Upper lobe of right lung (tissue), 1 donor: ENCODE measurements around the gene CABP2. TPM values are rescaled to one million over a fixed set of nuclear protein-coding genes. Genes with fewer than 3 reads are reported as not detected.
"Not testable (repeated sequence)": the region's sequence is repeated elsewhere in the genome, so short reads cannot be mapped to it uniquely, and the experiment has no call there.

Experiments
- ATAC-seq: fragments of 200-7000 bp; cut with Tn5 transposase; one replicate; pipeline ENCODE4 v1.9.1; 2020; ENCODE audit warnings: mild to moderate bottlenecking, moderate library complexity
- DNase-seq: peaks from one replicate; pipeline ENCODE4 v3.0.0-alpha.2; 2020
- H3K27ac ChIP-seq: fragments of 200-600 bp; one replicate; pipeline ENCODE4 v1.8.0; 2022
- H3K27me3 ChIP-seq: fragments of 200-600 bp; one replicate; pipeline ENCODE4 v1.8.0; 2022; ENCODE audit warnings: mild to moderate bottlenecking
- H3K36me3 ChIP-seq: fragments of 200-600 bp; one replicate; pipeline ENCODE4 v1.8.0; 2022
- H3K4me1 ChIP-seq: fragments of 200-600 bp; one replicate; pipeline ENCODE4 v1.8.0; 2022
- H3K4me3 ChIP-seq: fragments of 200-600 bp; one replicate; pipeline ENCODE4 v1.8.0; 2022; ENCODE audit warnings: mild to moderate bottlenecking
- H3K9me3 ChIP-seq: fragments of 200-600 bp; one replicate; pipeline ENCODE4 v1.8.0; 2022
- intact Hi-C: fragments of 100-400 bp; cut with DNase I; formaldehyde crosslinking; loops from one replicate; pipeline ENCODE4 v1.11.0; 2022
- total RNA-seq: library from RNA; stranded (reverse); fragmentation: NEBNext Ultra II Directional; extraction: Animal tissue kit (Norgen Biotek cat#: 25700); gene quantifications from one replicate; pipeline ENCODE4 v1.2.1, GENCODE V29; 2021
- TF ChIP-seq, protein P1 (sequence below): fragments of 200-600 bp; IDR thresholded peaks from one replicate; pipeline ENCODE4 v1.8.0; 2022; ENCODE audit warnings: antibody characterized with exemption
- donor health status: DM: no; HTN: yes; CAD: no; lungs with severe emphysema.

CABP2 gene
- total RNA-seq, 1 donor from 2014 or later = not detected

DNA sequence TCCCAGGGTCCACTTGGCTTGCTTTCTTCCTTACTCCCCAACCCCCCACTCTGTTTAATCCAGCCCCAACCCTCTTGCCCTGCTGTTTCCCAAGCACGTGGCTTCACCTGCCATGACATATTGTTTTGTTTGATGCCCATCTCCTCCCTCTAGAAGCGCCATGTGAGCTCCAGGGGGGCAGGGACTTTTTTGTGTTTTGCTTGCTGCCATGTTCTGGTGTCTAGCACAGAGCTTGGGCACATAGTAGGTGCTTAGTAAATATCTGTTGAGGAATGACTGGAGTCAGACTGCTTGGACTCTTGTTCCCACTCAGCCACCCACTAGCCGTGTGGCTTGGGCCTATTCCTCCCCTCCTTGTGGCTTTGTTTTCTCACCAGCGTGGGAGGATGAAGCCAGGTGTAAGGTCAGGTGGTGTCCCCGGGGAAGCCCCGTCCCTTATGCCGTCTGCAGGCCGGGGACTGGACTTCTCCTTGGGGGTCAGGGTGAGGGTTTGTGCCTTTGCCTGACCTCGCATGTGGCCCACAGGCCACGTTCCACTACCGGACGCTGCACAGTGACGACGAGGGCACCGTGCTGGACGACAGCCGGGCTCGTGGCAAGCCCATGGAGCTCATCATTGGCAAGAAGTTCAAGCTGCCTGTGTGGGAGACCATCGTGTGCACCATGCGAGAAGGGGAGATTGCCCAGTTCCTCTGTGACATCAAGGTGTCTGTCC lies 36.6 kb downstream of the CABP2 start:
- H3K27ac ChIP-seq = no peak overlapping the region
- TF ChIP-seq, protein P1, sequence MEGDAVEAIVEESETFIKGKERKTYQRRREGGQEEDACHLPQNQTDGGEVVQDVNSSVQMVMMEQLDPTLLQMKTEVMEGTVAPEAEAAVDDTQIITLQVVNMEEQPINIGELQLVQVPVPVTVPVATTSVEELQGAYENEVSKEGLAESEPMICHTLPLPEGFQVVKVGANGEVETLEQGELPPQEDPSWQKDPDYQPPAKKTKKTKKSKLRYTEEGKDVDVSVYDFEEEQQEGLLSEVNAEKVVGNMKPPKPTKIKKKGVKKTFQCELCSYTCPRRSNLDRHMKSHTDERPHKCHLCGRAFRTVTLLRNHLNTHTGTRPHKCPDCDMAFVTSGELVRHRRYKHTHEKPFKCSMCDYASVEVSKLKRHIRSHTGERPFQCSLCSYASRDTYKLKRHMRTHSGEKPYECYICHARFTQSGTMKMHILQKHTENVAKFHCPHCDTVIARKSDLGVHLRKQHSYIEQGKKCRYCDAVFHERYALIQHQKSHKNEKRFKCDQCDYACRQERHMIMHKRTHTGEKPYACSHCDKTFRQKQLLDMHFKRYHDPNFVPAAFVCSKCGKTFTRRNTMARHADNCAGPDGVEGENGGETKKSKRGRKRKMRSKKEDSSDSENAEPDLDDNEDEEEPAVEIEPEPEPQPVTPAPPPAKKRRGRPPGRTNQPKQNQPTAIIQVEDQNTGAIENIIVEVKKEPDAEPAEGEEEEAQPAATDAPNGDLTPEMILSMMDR = no peak

DNA sequence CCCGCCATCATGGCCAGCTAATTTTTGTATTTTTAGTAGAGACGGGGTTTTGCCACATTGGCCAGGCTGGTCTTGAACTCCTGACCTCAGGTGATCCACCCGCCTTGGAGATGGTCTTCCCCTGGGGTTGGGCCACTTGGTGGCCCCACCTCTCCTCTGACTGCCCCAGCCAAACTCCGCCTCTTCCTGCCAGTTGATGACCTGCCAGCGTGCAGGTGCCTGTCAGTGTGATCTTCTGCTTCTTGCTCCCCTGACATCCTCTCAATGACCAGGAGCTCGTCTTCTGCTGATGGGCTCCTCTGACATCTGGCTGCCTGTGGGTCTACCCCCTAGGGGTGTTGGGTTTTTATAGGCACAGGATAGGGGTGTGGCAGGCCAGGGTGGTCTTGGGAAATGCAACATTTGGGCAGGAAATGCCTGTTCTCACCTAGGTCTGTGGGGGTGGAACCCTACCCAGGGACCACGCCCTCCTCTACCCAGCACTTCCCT lies 37.3 kb downstream of the CABP2 start:
- H3K27ac ChIP-seq, H3K4me3 ChIP-seq, H3K27me3 ChIP-seq, DNase-seq, ATAC-seq, H3K9me3 ChIP-seq, intact Hi-C loops: not testable (repeated sequence)
- peaks cover 38% of the 10 kb centered on the region for H3K36me3 ChIP-seq
- H3K4me1 ChIP-seq = peaks cover 36% of the 10 kb centered on the region

More for the DNA sequence above, 36.6 kb downstream of the CABP2 start:
- H3K36me3 ChIP-seq = peaks cover 42% of the 10 kb centered on the region
- no peak overlapping the region for H3K4me3 ChIP-seq
- H3K4me1 ChIP-seq = peaks cover 36% of the 10 kb centered on the region
- no peaks in the 10 kb centered on the region for H3K27me3 ChIP-seq
- intact Hi-C loops = no loop called here
- no peaks in the 10 kb centered on the region for H3K9me3 ChIP-seq
- no peak for ATAC-seq
- no peak for DNase-seq

DNA sequence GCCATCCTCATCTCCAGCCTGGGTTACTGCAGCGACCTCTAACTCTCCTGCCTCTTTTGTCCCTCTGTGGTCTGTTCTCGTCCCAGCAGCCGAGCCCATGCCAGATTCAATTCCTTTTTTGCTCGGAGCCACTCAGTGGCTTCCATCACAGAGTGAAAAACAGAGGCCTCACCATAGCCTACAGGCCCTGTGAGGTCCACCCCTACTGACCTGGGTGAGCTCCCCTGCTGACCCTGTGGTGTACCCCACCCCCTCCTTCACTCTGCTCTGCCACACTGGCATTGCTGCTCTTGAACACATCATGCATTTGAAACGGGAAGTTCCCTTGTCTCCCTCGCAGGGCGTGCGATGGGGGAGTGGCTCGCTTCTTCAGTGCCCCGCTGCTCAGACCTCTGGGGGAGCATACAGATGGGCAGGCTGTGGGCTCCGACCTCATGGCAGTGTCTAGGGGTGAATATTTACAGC lies 38.4 kb downstream of the CABP2 start:
- Histone ChIP-seq H3K36me3 (peaks cover 28% of the 10 kb centered on the region), H3K9me3 (no peaks in the 10 kb centered on the region), H3K4me3 (no peak overlapping the region), H3K27me3 (no peaks in the 10 kb centered on the region), H3K4me1 (peaks cover 36% of the 10 kb centered on the region), H3K27ac (no peak overlapping the region)
- TF ChIP-seq, protein P1 = no peak
- intact Hi-C loops = no loop called here
- DNase-seq = no peak
- ATAC-seq = no peak

DNA sequence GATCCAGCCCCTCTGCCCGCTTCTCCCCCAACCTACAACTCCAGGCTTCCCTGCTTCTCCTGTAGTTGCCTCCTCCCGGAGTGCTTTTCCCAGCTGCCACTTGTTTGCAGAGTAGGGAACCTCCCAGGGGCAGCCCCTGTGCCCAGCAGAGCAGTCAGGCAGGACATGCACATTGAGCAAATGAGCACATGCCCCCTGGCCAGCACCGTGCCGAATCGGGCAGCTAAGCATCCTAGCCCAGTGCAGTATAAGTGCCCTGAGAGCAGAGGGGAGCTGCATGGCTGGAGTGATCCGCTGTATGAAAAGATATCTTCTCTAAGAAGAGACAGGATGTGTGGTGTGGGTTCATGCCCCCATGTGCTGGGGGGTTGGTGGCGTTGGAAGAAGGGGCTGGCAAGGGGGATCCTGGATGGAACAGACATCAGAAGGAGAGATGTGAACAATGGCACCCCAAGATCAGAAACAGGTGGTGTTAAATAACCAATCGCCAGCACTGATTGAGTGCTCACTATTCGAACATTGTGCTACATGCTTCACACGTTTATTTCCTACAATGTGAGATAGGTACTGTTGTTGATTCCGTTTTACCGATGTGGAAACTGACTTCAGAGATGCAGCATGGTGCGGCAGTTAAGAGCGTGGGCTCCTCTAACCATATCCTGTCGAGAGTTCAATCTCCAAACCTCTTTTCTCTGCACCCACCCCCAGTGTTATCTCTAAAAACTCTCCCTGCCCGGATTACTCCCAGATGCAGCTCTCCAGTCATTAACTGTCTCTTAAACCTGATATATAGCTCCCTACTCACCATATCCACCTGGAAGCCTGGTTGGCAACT lies 39.2 kb downstream of the CABP2 start:
- TF ChIP-seq, protein P1 = no peak
- H3K27ac ChIP-seq = peak overlapping the region; percentile 88
- DNase-seq = no peak

DNA sequence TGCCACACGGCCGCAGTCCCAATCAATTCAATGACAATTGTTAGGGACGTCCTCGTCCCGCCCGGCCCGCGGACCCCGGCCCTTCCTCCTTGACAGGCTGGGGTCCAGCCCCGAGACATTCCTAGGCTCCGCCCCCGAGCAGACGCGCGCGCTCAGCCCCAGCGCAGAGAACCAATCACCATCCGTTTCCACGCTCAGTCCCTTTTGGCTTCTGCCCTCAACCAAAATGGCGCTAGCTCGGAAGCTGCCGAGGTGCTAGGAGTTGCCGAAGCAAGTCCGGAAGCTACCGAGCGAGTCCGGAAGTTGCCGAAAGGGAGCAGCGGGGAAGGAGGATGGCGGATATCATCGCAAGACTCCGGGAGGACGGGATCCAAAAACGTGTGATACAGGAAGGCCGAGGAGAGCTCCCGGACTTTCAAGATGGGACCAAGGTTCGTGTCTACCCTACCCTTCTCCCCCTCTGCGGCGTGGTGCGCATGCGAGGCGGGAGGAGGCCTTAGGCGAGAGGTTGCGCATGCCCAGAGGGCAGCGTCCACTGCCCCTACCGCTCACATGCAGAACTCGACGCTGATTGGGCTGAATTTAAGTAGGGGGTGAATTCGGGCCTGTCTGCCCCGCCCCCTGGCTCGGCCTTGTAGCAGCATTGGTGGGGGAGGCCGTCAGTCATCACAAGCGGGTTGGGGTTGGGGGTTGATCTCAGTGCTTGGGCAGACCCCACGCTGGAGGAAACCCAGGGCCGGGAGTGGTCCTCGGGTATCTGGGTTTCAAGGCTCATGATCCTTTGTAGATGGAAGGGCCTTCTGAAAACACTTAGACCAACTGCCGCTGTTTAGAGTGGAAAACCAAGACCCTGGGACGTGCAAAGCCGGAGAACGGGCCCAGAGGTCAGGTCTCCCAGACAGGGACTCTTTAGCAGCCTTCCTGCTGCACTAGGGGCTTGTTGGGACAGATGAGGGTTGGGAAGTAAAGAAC lies 40.1 kb downstream of the CABP2 start, which contains the start of gene AIP:
Gene AIP (plus strand): TSS at position 200 of the 972 bp plus-strand sequence. CDS start 133 bp downstream, at position 333.
- H3K4me3 ChIP-seq = peak within 1 kb of the TSS; percentile 62
- H3K4me1 ChIP-seq = peaks cover 36% of the 10 kb centered on the region
- TF ChIP-seq, protein P1 = peak; percentile 33
- H3K36me3 ChIP-seq = peaks cover 17% of the 10 kb centered on the region
- no peaks in the 10 kb centered on the region for H3K9me3 ChIP-seq
- peak within 1 kb of the TSS; percentile 88 for H3K27ac ChIP-seq
- no peaks in the 10 kb centered on the region for H3K27me3 ChIP-seq
- ATAC-seq (peak; percentile 98), DNase-seq (peak; percentile 97)
- intact Hi-C loops = no loop called here

More for the DNA sequence above, 39.2 kb downstream of the CABP2 start:
- Histone ChIP-seq H3K4me3 (peak overlapping the region; percentile 62), H3K9me3 (no peaks in the 10 kb centered on the region), H3K4me1 (peaks cover 36% of the 10 kb centered on the region), H3K27me3 (no peaks in the 10 kb centered on the region), H3K36me3 (peaks cover 19% of the 10 kb centered on the region)
- no peak for ATAC-seq
- intact Hi-C loops = no loop called here
